ENCODE data around the gene EPC1.
"Not testable (repeated sequence)": the region's sequence is repeated elsewhere in the genome, so short reads cannot be mapped to it uniquely, and the experiment has no call there.

Gene EPC1

GRCh38 chr10:32346551-32347362 lies at the start of gene EPC1:
TSS of gene EPC1 (minus strand) at chr10:32347158. CDS start at chr10:32346915, 243 bp downstream.
- DNase-seq (ENCODE audit: low read depth), result peak; percentile 93
- TF ChIP-seq CTCF (conservative IDR thresholded peaks at IDR 0.05; ENCODE audit: low read depth, low read length), result peak; percentile 14
- H3K4me3 ChIP-seq (ENCODE audit: low read depth, low read length), result peak within 1 kb of the TSS; percentile 93

- no peak overlapping the region for H3K4me3 ChIP-seq (ENCODE audit: low read depth, low read length)
Measured at GRCh38 chr10:32393911-32394310, 47.0 kb upstream of the EPC1 start.

GRCh38 chr10:32392284-32392683 lies 45.3 kb upstream of the EPC1 start:
- not testable (repeated sequence) for H3K4me3 ChIP-seq (ENCODE audit: low read depth, low read length)

More at GRCh38 chr10:32393911-32394310, 47.0 kb upstream of the EPC1 start:
- no peak for TF ChIP-seq CTCF (conservative IDR thresholded peaks at IDR 0.05; ENCODE audit: low read depth, low read length)
- no peak for DNase-seq (ENCODE audit: low read depth)

GRCh38 chr10:32390193-32390592 lies 43.2 kb upstream of the EPC1 start:
- TF ChIP-seq CTCF (conservative IDR thresholded peaks at IDR 0.05; ENCODE audit: low read depth, low read length), result no peak
- DNase-seq (ENCODE audit: low read depth), result no peak
- no peak overlapping the region for H3K4me3 ChIP-seq (ENCODE audit: low read depth, low read length)

More at GRCh38 chr10:32392284-32392683, 45.3 kb upstream of the EPC1 start:
- DNase-seq (ENCODE audit: low read depth), result not testable (repeated sequence)

- TF ChIP-seq CTCF (conservative IDR thresholded peaks at IDR 0.05; ENCODE audit: low read depth, low read length), result no peak
- DNase-seq (ENCODE audit: low read depth), result no peak
- no peak overlapping the region for H3K4me3 ChIP-seq (ENCODE audit: low read depth, low read length)
Measured at GRCh38 chr10:32388258-32389027, 41.5 kb upstream of the EPC1 start.

- no peak for TF ChIP-seq CTCF (conservative IDR thresholded peaks at IDR 0.05; ENCODE audit: low read depth, low read length)
- DNase-seq (ENCODE audit: low read depth), result peak; percentile 65
- peak overlapping the region; percentile 16 for H3K4me3 ChIP-seq (ENCODE audit: low read depth, low read length)
Measured at GRCh38 chr10:32386623-32387260, 39.8 kb upstream of the EPC1 start.

- TF ChIP-seq CTCF (conservative IDR thresholded peaks at IDR 0.05; ENCODE audit: low read depth, low read length), result no peak
- H3K4me3 ChIP-seq (ENCODE audit: low read depth, low read length), result no peak overlapping the region
- no peak for DNase-seq (ENCODE audit: low read depth)
Measured at GRCh38 chr10:32384171-32384570, 37.2 kb upstream of the EPC1 start.
